LNCaP clone FGC (cell line): ENCODE measurements around the gene GPR137C.

Source experiments
- DNase-seq: peaks from one replicate; pipeline ENCODE4 v3.0.0-alpha.2; 2011; ENCODE audit warnings: low read depth
- H3K4me3 ChIP-seq: 2 replicates; pipeline ENCODE4 v1.5.1; 2011; ENCODE audit warnings: mild to moderate bottlenecking, low read depth, low read length, control low read depth
- CTCF ChIP-seq: IDR thresholded peaks from 2 replicates; pipeline ENCODE4 v1.5.1; 2012; ENCODE audit warnings: mild to moderate bottlenecking; ENCODE audit not compliant: control insufficient read depth, insufficient read depth; ENCODE audit errors: extremely low read depth

The GPR137C gene

GRCh38 chr14:52618602-52619001 lies 66.0 kb downstream of the GPR137C start:
- DNase-seq, result no peak
- TF ChIP-seq CTCF, result no peak
- no peak overlapping the region for H3K4me3 ChIP-seq

- no peak for TF ChIP-seq CTCF
- H3K4me3 ChIP-seq, result no peak overlapping the region
- no peak for DNase-seq
These were observed 67.1 kb downstream of the GPR137C start for GRCh38 chr14:52619687-52620086.

GRCh38 chr14:52640137-52640536 lies 87.5 kb downstream of the GPR137C start:
- no peak for TF ChIP-seq CTCF
- DNase-seq, result no peak

GRCh38 chr14:52641745-52642144 lies 89.1 kb downstream of the GPR137C start:
- no peak for DNase-seq
- TF ChIP-seq CTCF, result no peak
- no peak overlapping the region for H3K4me3 ChIP-seq

More at GRCh38 chr14:52640137-52640536, 87.5 kb downstream of the GPR137C start:
- no peak overlapping the region for H3K4me3 ChIP-seq

- no peak overlapping the region for H3K4me3 ChIP-seq
- no peak for TF ChIP-seq CTCF
- no peak for DNase-seq
These were observed 96.9 kb downstream of the GPR137C start for GRCh38 chr14:52649511-52649910.

- H3K4me3 ChIP-seq, result no peak overlapping the region
- DNase-seq, result no peak
- TF ChIP-seq CTCF, result no peak
These were observed 98.1 kb downstream of the GPR137C start for GRCh38 chr14:52650774-52651173.

- H3K4me3 ChIP-seq, result no peak overlapping the region
- no peak for DNase-seq
- no peak for TF ChIP-seq CTCF
These were observed 104.3 kb downstream of the GPR137C start for GRCh38 chr14:52656905-52657304.
